IMR-90 (cell line): ENCODE measurements around the gene PRPSAP1. TPM values are rescaled to one million over a fixed set of nuclear protein-coding genes. Genes with fewer than 3 reads are reported as not detected.

Source experiments
- ATAC-seq: fragments of 200-7000 bp; cut with Tn5 transposase; 2 replicates; pipeline ENCODE4 v1.9.1; 2020; ENCODE audit warnings: low read depth, mild to moderate bottlenecking, moderate library complexity
- BruUV-seq: library from RNA; stranded (reverse); fragments of 400-500 nt; replicated peaks from 2 replicates; lab custom pipeline; 2021; lab: Mats Ljungman, UMichigan
- CTCF ChIA-PET: fragments of 300-600 bp; formaldehyde crosslinking; extraction: SDS; loops from one replicate; lab custom pipeline; 2021; ENCODE audit warnings: antibody characterized with exemption; lab: Yijun Ruan, JAX
- POLR2A ChIA-PET: fragments of 300-600 bp; sonication (Branson Sonifier 250); formaldehyde crosslinking; loops from one replicate; lab custom pipeline; 2022; ENCODE audit warnings: antibody characterized with exemption; ENCODE audit not compliant: unreplicated experiment; lab: Charles Lee
- DNase-seq: peaks from one replicate; pipeline ENCODE4 v3.0.0; 2013
- H2AFZ ChIP-seq: replicated peaks from 2 replicates; pipeline ENCODE3; 2013; ENCODE audit warnings: low read length, mild to moderate bottlenecking; ENCODE audit not compliant: poor library complexity
- H2AK5ac ChIP-seq: 2 replicates; pipeline ENCODE4 v1.6.1; 2013; ENCODE audit warnings: low read depth, low read length, inconsistent platforms
- H2AK9ac ChIP-seq: replicated peaks from 2 replicates; pipeline ENCODE3; 2013; ENCODE audit warnings: mild to moderate bottlenecking, low read depth, low read length, moderate library complexity; ENCODE audit not compliant: poor library complexity
- H2BK120ac ChIP-seq: 2 replicates; pipeline ENCODE4 v1.6.1; 2013; ENCODE audit warnings: low read depth, low read length, inconsistent platforms
- H2BK15ac ChIP-seq: 3 replicates; pipeline ENCODE4 v1.6.1; 2013; ENCODE audit warnings: low read depth, low read length, inconsistent platforms
- H2BK20ac ChIP-seq: 2 replicates; pipeline ENCODE4 v1.6.1; 2013; ENCODE audit warnings: low read depth, mild to moderate bottlenecking, inconsistent platforms, low read length, moderate library complexity
- H2BK5ac ChIP-seq: 2 replicates; pipeline ENCODE4 v1.6.1; 2013; ENCODE audit warnings: mild to moderate bottlenecking, low read depth, low read length, inconsistent platforms; ENCODE audit not compliant: poor library complexity, severe bottlenecking
- H3K14ac ChIP-seq: replicated peaks from 2 replicates; pipeline ENCODE4 v1.6.1; 2013; ENCODE audit warnings: low read depth, low read length, inconsistent platforms
- H3K18ac ChIP-seq: 2 replicates; pipeline ENCODE4 v1.6.1; 2013; ENCODE audit warnings: low read depth, low read length, control low read depth
- H3K23ac ChIP-seq: 2 replicates; pipeline ENCODE4 v1.6.1; 2013; ENCODE audit warnings: low read depth, low read length, inconsistent platforms
- H3K27ac ChIP-seq: 2 replicates; pipeline ENCODE4 v1.5.1; 2013; ENCODE audit warnings: mild to moderate bottlenecking, control low read depth, low read length; ENCODE audit not compliant: insufficient read depth
- H3K27me3 ChIP-seq: 2 replicates; pipeline ENCODE4 v1.6.1; 2013; ENCODE audit warnings: low read length; ENCODE audit not compliant: control insufficient read depth, insufficient read depth
- H3K36me3 ChIP-seq: 2 replicates; pipeline ENCODE4 v1.6.1; 2013; ENCODE audit warnings: low read length, mixed read lengths; ENCODE audit not compliant: control insufficient read depth, insufficient read depth
- H3K4ac ChIP-seq: 2 replicates; pipeline ENCODE4 v1.6.1; 2013; ENCODE audit warnings: low read depth, low read length, inconsistent platforms
- H3K4me1 ChIP-seq: 2 replicates; pipeline ENCODE4 v1.6.1; 2013; ENCODE audit warnings: low read length, mixed read lengths; ENCODE audit not compliant: control insufficient read depth, insufficient read depth
- H3K4me2 ChIP-seq: 2 replicates; pipeline ENCODE4 v1.6.1; 2013; ENCODE audit warnings: low read depth, mild to moderate bottlenecking, control low read depth, low read length, moderate library complexity
- H3K4me3 ChIP-seq: 2 replicates; pipeline ENCODE4 v1.5.1; 2013; ENCODE audit warnings: low read depth, mild to moderate bottlenecking, control low read depth, low read length, moderate library complexity; ENCODE audit not compliant: insufficient read depth
- H3K56ac ChIP-seq: 2 replicates; pipeline ENCODE4 v1.6.1; 2013; ENCODE audit warnings: low read length, inconsistent platforms; ENCODE audit not compliant: insufficient read depth; ENCODE audit errors: extremely low read depth
- H3K79me1 ChIP-seq, 2 experiments: 2 replicates each; pipeline ENCODE4 v1.6.1; 2013; ENCODE audit warnings: low read length in 2 of 2, inconsistent platforms in 1 of 2, low read depth in 1 of 2
- H3K9ac ChIP-seq: 2 replicates; pipeline ENCODE4 v1.6.1; 2013; ENCODE audit warnings: low read depth, low read length, control low read depth
- H3K9me1 ChIP-seq: 2 replicates; pipeline ENCODE4 v1.6.1; 2013; ENCODE audit warnings: low read length, inconsistent platforms; ENCODE audit not compliant: insufficient read depth
- H3K9me3 ChIP-seq: 2 replicates; pipeline ENCODE4 v1.6.1; 2013; ENCODE audit warnings: low read length; ENCODE audit not compliant: control insufficient read depth, insufficient read depth
- H4K20me1 ChIP-seq: 2 replicates; pipeline ENCODE4 v1.6.1; 2013; ENCODE audit warnings: low read length, inconsistent platforms; ENCODE audit not compliant: insufficient read depth
- H4K5ac ChIP-seq: 2 replicates; pipeline ENCODE4 v1.6.1; 2013; ENCODE audit warnings: mild to moderate bottlenecking, low read depth, low read length, control low read depth
- H4K8ac ChIP-seq, 2 experiments: 2 replicates each; pipeline ENCODE4 v1.6.1; 2013; ENCODE audit warnings: low read depth in 2 of 2, low read length in 2 of 2, control low read depth in 1 of 2, inconsistent platforms in 1 of 2
- H4K91ac ChIP-seq: 2 replicates; pipeline ENCODE4 v1.6.1; 2013; ENCODE audit warnings: low read depth, low read length, inconsistent platforms; ENCODE audit not compliant: insufficient read depth
- BHLHE40 ChIP-seq: fragments of 150-350 bp; IDR thresholded peaks from 2 replicates; pipeline ENCODE4 v1.6.1; 2016; ENCODE audit warnings: mild to moderate bottlenecking, low read depth, low read length
- CEBPB ChIP-seq: IDR thresholded peaks from 2 replicates; pipeline ENCODE4 v1.6.1; 2012; ENCODE audit warnings: low read depth, low read length, improper control_type of control experiment
- CHD1 ChIP-seq: IDR thresholded peaks from 2 replicates; pipeline ENCODE4 v1.6.1; 2012; ENCODE audit warnings: low read depth, low read length, improper control_type of control experiment
- FOS ChIP-seq: fragments of 150-350 bp; IDR thresholded peaks from 2 replicates; pipeline ENCODE4 v1.6.1; 2016; ENCODE audit warnings: low read depth, low read length
- MAZ ChIP-seq: IDR thresholded peaks from 2 replicates; pipeline ENCODE4 v1.6.1; 2012; ENCODE audit warnings: low read depth, mild to moderate bottlenecking, low read length, improper control_type of control experiment, moderate library complexity, borderline replicate concordance
- MXI1 ChIP-seq: IDR thresholded peaks from 2 replicates; pipeline ENCODE4 v1.6.1; 2012; ENCODE audit warnings: low read depth, mild to moderate bottlenecking, low read length, moderate library complexity, borderline replicate concordance
- NFE2L2 ChIP-seq: fragments of 150-350 bp; IDR thresholded peaks from 2 replicates; pipeline ENCODE4 v1.6.1; 2016; ENCODE audit warnings: low read depth, mild to moderate bottlenecking, low read length
- RAD21 ChIP-seq: IDR thresholded peaks from 2 replicates; pipeline ENCODE4 v1.6.1; 2012; ENCODE audit warnings: low read length, improper control_type of control experiment
- RCOR1 ChIP-seq: IDR thresholded peaks from 2 replicates; pipeline ENCODE4 v1.6.1; 2012; ENCODE audit warnings: mild to moderate bottlenecking, low read length, improper control_type of control experiment; ENCODE audit not compliant: insufficient replicate concordance
- RFX5 ChIP-seq: IDR thresholded peaks from 2 replicates; pipeline ENCODE4 v1.8.0; 2012; ENCODE audit warnings: low read depth, mild to moderate bottlenecking, low read length, moderate library complexity
- SMC3 ChIP-seq: fragments of 150-350 bp; IDR thresholded peaks from 2 replicates; pipeline ENCODE4 v1.6.1; 2016; ENCODE audit warnings: low read depth, mild to moderate bottlenecking, antibody characterized with exemption, low read length, moderate library complexity
- WGBS, 2 experiments: methylation state at CpG; one replicate each; pipeline versions ENCODE4 v1.1.5 to v1.1.7; 2013; ENCODE audit warnings: missing lambda C conversion rate in 2 of 2; ENCODE audit not compliant: insufficient read length in 1 of 2; ENCODE audit errors: extremely low coverage in 2 of 2; 5-methylcytosine and 5-hydroxymethylcytosine counted together
- dilution Hi-C: fragments of 300-500 bp; cut with HindIII; formaldehyde crosslinking; loops from one replicate; pipeline ENCODE4 v1.14.3; 2018; ENCODE audit warnings: low sequenced_read_pairs; ENCODE audit not compliant: unreplicated experiment
- in situ Hi-C: fragments of 300-500 bp; cut with MboI; formaldehyde crosslinking; loops from 3 replicates; pipeline ENCODE4 v1.14.3; 2019; ENCODE audit warnings: low sequenced_read_pairs, inconsistent platforms, mixed read lengths
- intact Hi-C: fragments of 100-400 bp; cut with micrococcal nuclease; formaldehyde crosslinking; loops from 2 replicates; pipeline ENCODE4 v1.10.0; 2022
- polyA plus RNA-seq, 3 experiments: library from polyadenylated mRNA; depleted of rRNA; stranded (reverse); fragments of >200 nt; gene quantifications; 2 replicates each; pipeline ENCODE4 v1.2.3, GENCODE V29; 2012; ENCODE audit warnings: low replicate concordance in 1 of 3
- total RNA-seq: library from RNA; depleted of rRNA; stranded (reverse); fragments of >200 nt; gene quantifications from 2 replicates; pipeline ENCODE4 v1.2.3, GENCODE V29; 2012
- TF ChIP-seq, protein P1 (sequence below): fragments of 150-350 bp; IDR thresholded peaks from 2 replicates; pipeline ENCODE4 v1.6.1; 2017; ENCODE audit warnings: mild to moderate bottlenecking, antibody characterized with exemption, low read length, low read depth
- TF ChIP-seq, protein P2 (sequence below): conservative IDR thresholded peaks from 2 replicates; pipeline ENCODE4 v1.5.1; 2012; ENCODE audit warnings: mild to moderate bottlenecking, low read depth, low read length, improper control_type of control experiment

Gene PRPSAP1
- total and polyA plus RNA-seq, 2 of the 4 experiments (the other 2 are of a cell fraction): 34.4 to 48.6 TPM

DNA sequence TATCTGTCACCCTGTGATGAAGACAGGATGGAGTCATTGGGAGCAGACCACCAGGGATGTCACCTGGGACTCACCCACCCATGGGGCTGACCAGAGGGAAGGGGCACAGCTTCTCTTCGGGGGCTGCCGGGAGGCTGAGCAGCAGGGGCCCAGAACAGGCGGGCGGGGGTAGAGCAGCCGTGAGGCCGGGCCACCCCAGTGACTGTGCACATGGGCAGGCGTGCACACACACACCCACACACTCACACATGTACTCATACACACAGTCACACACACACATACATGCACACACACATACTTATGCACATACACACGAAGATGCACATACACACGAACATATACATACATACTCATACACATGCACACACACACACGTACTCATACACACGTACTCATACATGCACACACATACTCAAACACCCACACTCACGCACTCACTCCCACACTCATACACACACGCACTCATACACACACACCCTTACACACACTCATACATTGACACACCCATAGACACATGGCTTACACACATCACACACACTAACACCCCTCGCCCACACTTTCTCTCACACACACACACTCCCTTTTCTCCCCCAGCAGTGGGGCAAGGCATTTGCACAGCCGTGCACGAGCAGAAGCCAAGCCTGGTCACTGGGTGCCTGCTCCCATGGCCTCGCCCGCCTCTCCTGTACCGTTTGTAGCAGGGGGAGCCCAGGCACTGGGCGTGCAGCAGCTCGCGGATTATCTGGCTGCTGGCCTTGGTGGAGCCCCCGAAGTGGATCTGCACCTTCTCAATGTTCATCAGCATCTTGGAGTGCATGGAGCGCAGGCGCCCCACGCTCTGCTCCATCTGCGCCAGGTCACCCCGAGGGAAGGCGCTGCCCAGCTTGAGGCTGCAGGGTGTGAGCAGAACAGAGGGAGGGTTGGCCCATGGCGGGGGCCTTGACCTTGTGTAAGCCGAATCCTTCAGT is 76.1 kb downstream of the PRPSAP1 start:
- BruUV-seq: no TSS peak
- no peak overlapping the region for H3K4me2 ChIP-seq
- peaks cover 0 to 5% of the 10 kb centered on the region in 2 experiments; a peak in 1 of 4 replicates for H3K79me1 ChIP-seq
- no peak overlapping the region for H4K8ac ChIP-seq
- no peak overlapping the region for H4K91ac ChIP-seq
- ATAC-seq: no peak
- no peak overlapping the region for H2BK120ac ChIP-seq
- H3K4ac ChIP-seq: 0 out of 2 replicates have a peak overlapping the region, but pooled peaks have one; percentile 53
- no peak overlapping the region for H2BK15ac ChIP-seq
- H3K27me3 ChIP-seq: no peaks in the 10 kb centered on the region
- H3K9ac ChIP-seq: no peak overlapping the region
- H2BK20ac ChIP-seq: no peak overlapping the region
- H3K9me3 ChIP-seq: no peaks in the 10 kb centered on the region
- H3K36me3 ChIP-seq: peaks cover 4% of the 10 kb centered on the region
- no peak overlapping the region for H3K27ac ChIP-seq
- DNase-seq: no peak
- peak overlapping the region; percentile 33 for H2AK9ac ChIP-seq
- no peak overlapping the region for H3K4me3 ChIP-seq
- no peak overlapping the region; the same call in 1 of the 2 replicates for H3K14ac ChIP-seq
- peak overlapping the region; percentile 52 for H2BK5ac ChIP-seq
- no peak overlapping the region for H3K56ac ChIP-seq
- dilution Hi-C loops (no loop called here), intact Hi-C loops (no loop called here), in situ Hi-C loops (no loop called here)
- peak overlapping the region; percentile 41 for H2AFZ ChIP-seq
- H3K9me1 ChIP-seq: peaks cover 6% of the 10 kb centered on the region
- no peak overlapping the region for H3K23ac ChIP-seq
- POLR2A ChIA-PET: no interaction called here
- CTCF ChIA-PET: no interaction called here
- H2AK5ac ChIP-seq: no peak overlapping the region; the same call in 1 of the 2 replicates
- peaks cover 7% of the 10 kb centered on the region for H3K4me1 ChIP-seq
- no peak overlapping the region for H4K5ac ChIP-seq
- H4K20me1 ChIP-seq: no peaks in the 10 kb centered on the region; the same call in 1 of the 2 replicates
- 91 to 100% methylated on average over 3 to 21 of the region's 31 CpGs for WGBS, 2 experiments
- no peak overlapping the region for H3K18ac ChIP-seq
- TF ChIP-seq RAD21: no peak
- TF ChIP-seq NFE2L2: no peak
- TF ChIP-seq CEBPB: no peak
- TF ChIP-seq, protein P1, sequence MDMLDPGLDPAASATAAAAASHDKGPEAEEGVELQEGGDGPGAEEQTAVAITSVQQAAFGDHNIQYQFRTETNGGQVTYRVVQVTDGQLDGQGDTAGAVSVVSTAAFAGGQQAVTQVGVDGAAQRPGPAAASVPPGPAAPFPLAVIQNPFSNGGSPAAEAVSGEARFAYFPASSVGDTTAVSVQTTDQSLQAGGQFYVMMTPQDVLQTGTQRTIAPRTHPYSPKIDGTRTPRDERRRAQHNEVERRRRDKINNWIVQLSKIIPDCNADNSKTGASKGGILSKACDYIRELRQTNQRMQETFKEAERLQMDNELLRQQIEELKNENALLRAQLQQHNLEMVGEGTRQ: no peak
- no peak for TF ChIP-seq MXI1
- no peak for TF ChIP-seq RFX5
- TF ChIP-seq RCOR1: no peak
- TF ChIP-seq CHD1: no peak
- TF ChIP-seq MAZ: no peak
- TF ChIP-seq, protein P2, sequence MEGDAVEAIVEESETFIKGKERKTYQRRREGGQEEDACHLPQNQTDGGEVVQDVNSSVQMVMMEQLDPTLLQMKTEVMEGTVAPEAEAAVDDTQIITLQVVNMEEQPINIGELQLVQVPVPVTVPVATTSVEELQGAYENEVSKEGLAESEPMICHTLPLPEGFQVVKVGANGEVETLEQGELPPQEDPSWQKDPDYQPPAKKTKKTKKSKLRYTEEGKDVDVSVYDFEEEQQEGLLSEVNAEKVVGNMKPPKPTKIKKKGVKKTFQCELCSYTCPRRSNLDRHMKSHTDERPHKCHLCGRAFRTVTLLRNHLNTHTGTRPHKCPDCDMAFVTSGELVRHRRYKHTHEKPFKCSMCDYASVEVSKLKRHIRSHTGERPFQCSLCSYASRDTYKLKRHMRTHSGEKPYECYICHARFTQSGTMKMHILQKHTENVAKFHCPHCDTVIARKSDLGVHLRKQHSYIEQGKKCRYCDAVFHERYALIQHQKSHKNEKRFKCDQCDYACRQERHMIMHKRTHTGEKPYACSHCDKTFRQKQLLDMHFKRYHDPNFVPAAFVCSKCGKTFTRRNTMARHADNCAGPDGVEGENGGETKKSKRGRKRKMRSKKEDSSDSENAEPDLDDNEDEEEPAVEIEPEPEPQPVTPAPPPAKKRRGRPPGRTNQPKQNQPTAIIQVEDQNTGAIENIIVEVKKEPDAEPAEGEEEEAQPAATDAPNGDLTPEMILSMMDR: no peak
- no peak for TF ChIP-seq SMC3
- no peak for TF ChIP-seq FOS
- TF ChIP-seq BHLHE40: no peak
